ENCODE measurements around the gene HNRNPD. TPM values are rescaled to one million over a fixed set of nuclear protein-coding genes. Genes with fewer than 3 reads are reported as not detected.

HNRNPD gene
- total RNA-seq, 1 experiment from 2014 or later, result 88.7 TPM

Other genes starting within 250 kb of the HNRNPD start
- gene HNRNPDL, start 56.5 kb upstream of the HNRNPD start, total RNA-seq (2014; rRNA removed; shearing (Covaris generic)), result 206 and 225 TPM in 2 replicates
- 32.8 and 48.3 TPM in 2 replicates for gene ENOPH1, start 56.6 kb upstream of the HNRNPD start, total RNA-seq (2014; rRNA removed; shearing (Covaris generic))
- gene TMEM150C, start 188.0 kb upstream of the HNRNPD start, total RNA-seq (2014; rRNA removed; shearing (Covaris generic)), result 1.8 and 4.0 TPM in 2 replicates